Hepatocyte (in vitro differentiated cells): ENCODE data around the gene GATAD2A. TPM values are rescaled to one million over a fixed set of nuclear protein-coding genes. Genes with fewer than 3 reads are reported as not detected.

Source experiments
- DNase-seq: peaks from one replicate; pipeline ENCODE4 v3.0.0-alpha.2; 2016; ENCODE audit warnings: low spot score
- H2AFZ ChIP-seq: fragments of 200-600 bp; sonication (generic); 2 replicates; pipeline ENCODE4 v1.6.0; 2016; ENCODE audit warnings: antibody characterized with exemption, mild to moderate bottlenecking
- H3K27ac ChIP-seq: fragments of 200-600 bp; sonication (generic); 2 replicates; pipeline ENCODE4 v1.5.1; 2016; ENCODE audit warnings: mild to moderate bottlenecking
- H3K27me3 ChIP-seq: fragments of 200-600 bp; sonication (generic); 2 replicates; pipeline ENCODE4 v1.6.1; 2016
- H3K36me3 ChIP-seq: fragments of 200-600 bp; sonication (generic); replicated peaks from 2 replicates; pipeline ENCODE4 v1.5.1; 2016; ENCODE audit warnings: low read depth; ENCODE audit not compliant: insufficient read depth
- H3K4me1 ChIP-seq: fragments of 200-600 bp; sonication (generic); 2 replicates; pipeline ENCODE4 v1.5.1; 2016; ENCODE audit warnings: mild to moderate bottlenecking, moderate library complexity; ENCODE audit not compliant: insufficient read depth
- H3K4me2 ChIP-seq: fragments of 200-600 bp; sonication (generic); 2 replicates; pipeline ENCODE4 v1.6.0; 2016
- H3K4me3 ChIP-seq: fragments of 200-600 bp; sonication (generic); 2 replicates; pipeline ENCODE4 v1.5.1; 2016; ENCODE audit warnings: mild to moderate bottlenecking
- H3K79me2 ChIP-seq: fragments of 200-600 bp; sonication (generic); 2 replicates; pipeline ENCODE4 v1.6.0; 2017; ENCODE audit warnings: mild to moderate bottlenecking
- H3K9me2 ChIP-seq: fragments of 200-600 bp; sonication (generic); replicated peaks from 2 replicates; pipeline ENCODE4 v1.6.0; 2017; ENCODE audit warnings: mild to moderate bottlenecking; ENCODE audit not compliant: insufficient read depth
- H3K9me3 ChIP-seq: fragments of 200-600 bp; sonication (generic); 2 replicates; pipeline ENCODE4 v1.5.1; 2016; ENCODE audit warnings: low read depth, mild to moderate bottlenecking
- H4K20me1 ChIP-seq: fragments of 200-600 bp; sonication (generic); 2 replicates; pipeline ENCODE4 v1.6.0; 2016; ENCODE audit warnings: mild to moderate bottlenecking; ENCODE audit not compliant: insufficient read depth, poor library complexity, severe bottlenecking
- CTCF ChIP-seq: fragments of 200-600 bp; sonication (generic); IDR thresholded peaks from 2 replicates; pipeline ENCODE4 v1.5.1; 2016; ENCODE audit warnings: antibody characterized with exemption, mild to moderate bottlenecking; ENCODE audit not compliant: poor library complexity
- EZH2 ChIP-seq: fragments of 200-600 bp; sonication (generic); IDR thresholded peaks from 2 replicates; pipeline ENCODE4 v1.6.1; 2016; ENCODE audit warnings: antibody characterized with exemption, mild to moderate bottlenecking, borderline replicate concordance
- EZH2phosphoT487 ChIP-seq: fragments of 200-600 bp; sonication (generic); IDR thresholded peaks from one replicate; pipeline ENCODE4 v1.6.1; 2018; ENCODE audit warnings: antibody characterized with exemption, mild to moderate bottlenecking, low read depth, moderate library complexity; ENCODE audit not compliant: unreplicated experiment, severe bottlenecking
- WGBS: methylation state at CpG from one replicate; pipeline ENCODE4 v1.1.6; 2016; ENCODE audit warnings: low lambda C conversion rate; ENCODE audit errors: missing lambda C conversion rate; 5-methylcytosine and 5-hydroxymethylcytosine counted together
- polyA plus RNA-seq: library from polyadenylated mRNA; unstranded; fragments of >200 nt; fragmentation: Nextera tagmentation; extraction: Ambion mirVana; gene quantifications from 2 replicates; pipeline ENCODE4 v1.2.1, GENCODE V29; 2016
- total RNA-seq: library from RNA; depleted of rRNA; stranded (reverse); fragments of >200 nt; gene quantifications from 2 replicates; pipeline ENCODE4 v1.2.3, GENCODE V29; 2014

Gene GATAD2A
- total and polyA plus RNA-seq, 2 experiments from 2014 or later, result 35.3 to 35.7 TPM

- no peaks in the 10 kb centered on the region for H3K36me3 ChIP-seq
- no peaks in the 10 kb centered on the region for H3K79me2 ChIP-seq
- peaks cover 12% of the 10 kb centered on the region for H3K4me1 ChIP-seq
- WGBS, result 91% methylated on average over 8 of the region's 14 CpGs
- no peak for DNase-seq
- TF ChIP-seq EZH2 (no peak), EZH2phosphoT487 (no peak), CTCF (no peak)
- H4K20me1 ChIP-seq, result no peaks in the 10 kb centered on the region
- H3K9me2 ChIP-seq, result no peaks in the 10 kb centered on the region
- H3K27me3 ChIP-seq, result no peaks in the 10 kb centered on the region
- H2AFZ ChIP-seq, result no peak overlapping the region
- no peak overlapping the region for H3K4me2 ChIP-seq
- no peak overlapping the region for H3K27ac ChIP-seq
- H3K9me3 ChIP-seq, result no peaks in the 10 kb centered on the region
- H3K4me3 ChIP-seq, result no peak overlapping the region
These were observed 127.6 kb downstream of the GATAD2A start for GRCh38 chr19:19532806-19533701.

DNA sequence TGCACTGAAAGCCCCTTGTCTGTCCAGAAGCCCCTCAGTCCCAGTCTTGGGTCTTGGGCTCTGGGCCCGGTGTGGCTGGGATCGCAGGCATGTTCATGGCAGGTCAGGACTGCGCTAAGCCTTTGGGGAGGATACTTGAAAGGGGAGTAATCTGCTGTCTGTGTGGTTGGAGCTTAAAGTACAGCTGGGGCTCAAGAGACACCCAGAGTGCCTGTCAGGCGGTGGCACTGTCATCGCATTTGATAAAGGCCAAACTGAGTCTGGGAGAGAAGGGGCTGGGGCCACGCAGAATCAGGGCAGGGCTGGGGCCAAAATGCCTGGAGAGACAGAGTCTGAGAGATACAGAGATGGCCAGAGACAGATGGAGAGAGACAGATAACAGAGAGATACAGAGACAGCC, 128.4 kb downstream of the GATAD2A start:
- no peaks in the 10 kb centered on the region for H3K27me3 ChIP-seq
- no peak overlapping the region for H3K27ac ChIP-seq
- H3K4me2 ChIP-seq, result no peak overlapping the region
- peaks cover 20% of the 10 kb centered on the region for H3K4me1 ChIP-seq
- no peaks in the 10 kb centered on the region for H3K36me3 ChIP-seq
- no peak for DNase-seq
- H3K9me2 ChIP-seq, result no peaks in the 10 kb centered on the region
- no peaks in the 10 kb centered on the region for H3K9me3 ChIP-seq
- no peak overlapping the region for H3K4me3 ChIP-seq
- H3K79me2 ChIP-seq, result no peaks in the 10 kb centered on the region
- no peak overlapping the region for H2AFZ ChIP-seq
- WGBS, result 81% methylated on average over 6 of the region's 6 CpGs
- H4K20me1 ChIP-seq, result no peaks in the 10 kb centered on the region
- TF ChIP-seq EZH2 (no peak), CTCF (no peak), EZH2phosphoT487 (no peak)

GRCh38 chr19:19534556-19535265, 129.2 kb downstream of the GATAD2A start:
- TF ChIP-seq EZH2, result no peak
- Histone ChIP-seq H4K20me1 (no peaks in the 10 kb centered on the region), H3K4me1 (peaks cover 22% of the 10 kb centered on the region), H3K27ac (no peak overlapping the region), H3K4me3 (no peak overlapping the region), H3K9me2 (no peaks in the 10 kb centered on the region), H3K4me2 (no peak overlapping the region), H2AFZ (no peak overlapping the region), H3K36me3 (no peaks in the 10 kb centered on the region), H3K79me2 (no peaks in the 10 kb centered on the region), H3K9me3 (no peaks in the 10 kb centered on the region), H3K27me3 (no peaks in the 10 kb centered on the region)
- DNase-seq, result no peak
- WGBS, result 75% methylated on average over 20 of the region's 27 CpGs
